COLO829 (cell line): ENCODE results near the gene CCDC150.
"Not testable (repeated sequence)": the region's sequence is repeated elsewhere in the genome, so short reads cannot be mapped to it uniquely, and the experiment has no call there.

Experiments
- DNase-seq: peaks from one replicate; pipeline ENCODE4 v3.0.0; 2012; ENCODE audit warnings: low spot score

The CCDC150 gene

GRCh38 chr2:196635156-196635555 is 4.4 kb upstream of the CCDC150 start:
- DNase-seq, result no peak

GRCh38 chr2:196638765-196639164 is 750 bp upstream of the CCDC150 start:
- DNase-seq, result no peak

- no peak for DNase-seq
These were observed 575 bp downstream of the CCDC150 start for GRCh38 chr2:196640031-196640548.

- DNase-seq, result no peak
These were observed 9.7 kb downstream of the CCDC150 start for GRCh38 chr2:196649202-196649601.

- DNase-seq, result no peak
These were observed 12.0 kb downstream of the CCDC150 start for GRCh38 chr2:196651387-196652094.

GRCh38 chr2:196652869-196653268 is 13.4 kb downstream of the CCDC150 start:
- DNase-seq, result no peak

- no peak for DNase-seq
These were observed 14.3 kb downstream of the CCDC150 start for GRCh38 chr2:196653843-196654242.

GRCh38 chr2:196655761-196656160 is 16.2 kb downstream of the CCDC150 start:
- DNase-seq, result no peak

- DNase-seq, result no peak
These were observed 17.8 kb downstream of the CCDC150 start for GRCh38 chr2:196657333-196657732.

GRCh38 chr2:196659844-196660243 is 20.3 kb downstream of the CCDC150 start:
- DNase-seq, result no peak

GRCh38 chr2:196660244-196660643 is 20.7 kb downstream of the CCDC150 start:
- no peak for DNase-seq

GRCh38 chr2:196670342-196670741 is 30.8 kb downstream of the CCDC150 start:
- no peak for DNase-seq

- DNase-seq, result no peak
These were observed 36.4 kb downstream of the CCDC150 start for GRCh38 chr2:196675963-196676362.

- peak; percentile 6 for DNase-seq
These were observed 37.9 kb downstream of the CCDC150 start for GRCh38 chr2:196677404-196677803.

GRCh38 chr2:196679368-196679767 is 39.9 kb downstream of the CCDC150 start:
- DNase-seq, result no peak

GRCh38 chr2:196681510-196681909 is 42.0 kb downstream of the CCDC150 start:
- no peak for DNase-seq

- DNase-seq, result no peak
These were observed 46.3 kb downstream of the CCDC150 start for GRCh38 chr2:196685792-196686191.

- not testable (repeated sequence) for DNase-seq
These were observed 47.2 kb downstream of the CCDC150 start for GRCh38 chr2:196686737-196687136.

GRCh38 chr2:196696423-196697079 is 57.0 kb downstream of the CCDC150 start:
- DNase-seq, result peak; percentile 11

- no peak for DNase-seq
These were observed 58.3 kb downstream of the CCDC150 start for GRCh38 chr2:196697825-196698224.

GRCh38 chr2:196702641-196703040 is 63.1 kb downstream of the CCDC150 start:
- DNase-seq, result no peak

- no peak for DNase-seq
These were observed 64.2 kb downstream of the CCDC150 start for GRCh38 chr2:196703695-196704094.

GRCh38 chr2:196710056-196710455 is 70.5 kb downstream of the CCDC150 start:
- not testable (repeated sequence) for DNase-seq

GRCh38 chr2:196711625-196712024 is 72.1 kb downstream of the CCDC150 start:
- no peak for DNase-seq
